PC-9 (cell line): Measurements from ENCODE around the gene PALM3. TPM values are rescaled to one million over a fixed set of nuclear protein-coding genes. Genes with fewer than 3 reads are reported as not detected.

Source experiments
- BruUV-seq: library from RNA; stranded (reverse); fragments of 400-500 nt; replicated peaks from 2 replicates; lab custom pipeline; 2021; lab: Mats Ljungman, UMichigan
- CTCF ChIA-PET: fragments of 300-600 bp; sonication (Branson Sonifier 250); formaldehyde crosslinking; loops from one replicate; lab custom pipeline; 2022; ENCODE audit warnings: antibody characterized with exemption; lab: Charles Lee
- POLR2A ChIA-PET: fragments of 300-600 bp; sonication (Branson Sonifier 250); formaldehyde crosslinking; loops from one replicate; lab custom pipeline; 2022; ENCODE audit warnings: antibody characterized with exemption; ENCODE audit not compliant: unreplicated experiment; lab: Charles Lee
- DNase-seq, 2 experiments: peaks; one replicate each; pipeline versions ENCODE4 v3.0.0 to v3.0.0-alpha.2; 2015 to 2022; ENCODE audit warnings: mixed read lengths in 1 of 2
- H2AFZ ChIP-seq: fragments of 200-600 bp; sonication (generic); 2 replicates; pipeline ENCODE4 v1.8.1; 2017; ENCODE audit warnings: antibody characterized with exemption
- H3F3A ChIP-seq: fragments of 200-600 bp; sonication (generic); 2 replicates; pipeline ENCODE4 v1.8.1; 2017; ENCODE audit warnings: antibody characterized with exemption, mild to moderate bottlenecking, low read depth; ENCODE audit not compliant: insufficient read depth
- H3K27ac ChIP-seq: fragments of 200-600 bp; sonication (generic); 2 replicates; pipeline ENCODE4 v1.6.1; 2016; ENCODE audit warnings: mixed run types
- H3K27me3 ChIP-seq: fragments of 200-600 bp; sonication (generic); 2 replicates; pipeline ENCODE4 v1.6.1; 2016; ENCODE audit warnings: low read depth, mixed run types; ENCODE audit not compliant: insufficient read depth
- H3K36me3 ChIP-seq: fragments of 200-600 bp; sonication (generic); 2 replicates; pipeline ENCODE4 v1.6.1; 2016; ENCODE audit warnings: low read depth, mixed run types
- H3K4me1 ChIP-seq: fragments of 200-600 bp; sonication (generic); replicated peaks from 2 replicates; pipeline ENCODE4 v1.6.1; 2016; ENCODE audit warnings: mixed run types; ENCODE audit not compliant: insufficient read depth
- H3K4me2 ChIP-seq: fragments of 200-600 bp; sonication (generic); 2 replicates; pipeline ENCODE4 v1.6.1; 2017; ENCODE audit warnings: mixed run types
- H3K4me3 ChIP-seq: fragments of 200-600 bp; sonication (generic); 2 replicates; pipeline ENCODE4 v1.6.1; 2016; ENCODE audit warnings: mixed run types
- H3K79me2 ChIP-seq: fragments of 200-600 bp; sonication (generic); 2 replicates; pipeline ENCODE4 v1.6.1; 2017; ENCODE audit warnings: low read depth, mixed run types
- H3K9me2 ChIP-seq: fragments of 200-600 bp; sonication (generic); 2 replicates; pipeline ENCODE4 v1.8.1; 2017; ENCODE audit warnings: mild to moderate bottlenecking; ENCODE audit not compliant: insufficient read depth
- H3K9me3 ChIP-seq: fragments of 200-600 bp; sonication (generic); 2 replicates; pipeline ENCODE4 v1.8.1; 2016; ENCODE audit warnings: low read depth; ENCODE audit not compliant: insufficient read depth
- H4K20me1 ChIP-seq: fragments of 200-600 bp; sonication (generic); 2 replicates; pipeline ENCODE4 v1.8.1; 2017; ENCODE audit not compliant: insufficient read depth
- EZH2 ChIP-seq: fragments of 200-600 bp; sonication (generic); IDR thresholded peaks from 2 replicates; pipeline ENCODE4 v1.8.0; 2017; ENCODE audit warnings: antibody characterized with exemption, low read depth
- intact Hi-C: fragments of 100-400 bp; cut with micrococcal nuclease; formaldehyde crosslinking; loops from one replicate; pipeline ENCODE4 v1.10.0; 2022; ENCODE audit not compliant: unreplicated experiment
- total RNA-seq: library from RNA; stranded (reverse); gene quantifications from 2 replicates; pipeline ENCODE4 v1.2.3, GENCODE V29; 2021
- TF ChIP-seq, protein P1 (sequence below): fragments of 200-600 bp; sonication (generic); conservative IDR thresholded peaks from 2 replicates; pipeline ENCODE4 v1.6.1; 2017; ENCODE audit warnings: mixed run types, antibody characterized with exemption, mild to moderate bottlenecking, moderate library complexity

The PALM3 gene
- total RNA-seq, 1 experiment from 2014 or later, result 28.8 TPM

DNA sequence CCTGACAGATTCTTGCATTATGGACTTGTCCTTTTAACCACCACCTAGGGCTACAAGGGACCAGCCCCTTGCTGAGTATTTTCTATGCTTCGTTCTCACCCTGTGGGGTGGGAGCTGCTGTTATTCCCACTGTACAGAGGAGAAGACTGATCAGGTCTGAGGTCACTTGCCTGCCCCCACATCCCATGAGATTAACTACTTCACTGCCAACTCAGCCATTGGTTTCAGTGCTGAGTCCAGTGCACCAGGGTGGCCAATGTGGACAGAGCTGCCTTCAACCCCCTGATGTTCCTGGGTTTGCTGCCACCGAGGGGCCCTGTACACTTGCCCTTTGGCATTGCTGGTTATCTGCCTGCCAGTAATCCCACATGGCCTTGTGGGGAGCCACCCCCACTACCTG lies 48.8 kb upstream of the PALM3 start:
- TF ChIP-seq, protein P1, sequence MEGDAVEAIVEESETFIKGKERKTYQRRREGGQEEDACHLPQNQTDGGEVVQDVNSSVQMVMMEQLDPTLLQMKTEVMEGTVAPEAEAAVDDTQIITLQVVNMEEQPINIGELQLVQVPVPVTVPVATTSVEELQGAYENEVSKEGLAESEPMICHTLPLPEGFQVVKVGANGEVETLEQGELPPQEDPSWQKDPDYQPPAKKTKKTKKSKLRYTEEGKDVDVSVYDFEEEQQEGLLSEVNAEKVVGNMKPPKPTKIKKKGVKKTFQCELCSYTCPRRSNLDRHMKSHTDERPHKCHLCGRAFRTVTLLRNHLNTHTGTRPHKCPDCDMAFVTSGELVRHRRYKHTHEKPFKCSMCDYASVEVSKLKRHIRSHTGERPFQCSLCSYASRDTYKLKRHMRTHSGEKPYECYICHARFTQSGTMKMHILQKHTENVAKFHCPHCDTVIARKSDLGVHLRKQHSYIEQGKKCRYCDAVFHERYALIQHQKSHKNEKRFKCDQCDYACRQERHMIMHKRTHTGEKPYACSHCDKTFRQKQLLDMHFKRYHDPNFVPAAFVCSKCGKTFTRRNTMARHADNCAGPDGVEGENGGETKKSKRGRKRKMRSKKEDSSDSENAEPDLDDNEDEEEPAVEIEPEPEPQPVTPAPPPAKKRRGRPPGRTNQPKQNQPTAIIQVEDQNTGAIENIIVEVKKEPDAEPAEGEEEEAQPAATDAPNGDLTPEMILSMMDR, result no peak
- no peak for TF ChIP-seq EZH2
- H3K4me3 ChIP-seq, result no peak overlapping the region
- DNase-seq, result no peak
- POLR2A ChIA-PET, result no interaction called here
- H3K36me3 ChIP-seq, result no peaks in the 10 kb centered on the region
- no peaks in the 10 kb centered on the region for H4K20me1 ChIP-seq
- BruUV-seq, result no TSS peak
- H2AFZ ChIP-seq, result no peak overlapping the region
- no peaks in the 10 kb centered on the region for H3K9me3 ChIP-seq
- peaks cover 23% of the 10 kb centered on the region; the same call in 1 of the 2 replicates for H3F3A ChIP-seq
- intact Hi-C loops, result no loop called here
- H3K4me2 ChIP-seq, result no peak overlapping the region
- no peaks in the 10 kb centered on the region for H3K27me3 ChIP-seq
- CTCF ChIA-PET, result no interaction called here
- H3K79me2 ChIP-seq, result 0 out of 2 replicates have a peak, but pooled peaks cover 5% of the 10 kb centered on the region
- no peak overlapping the region for H3K27ac ChIP-seq
- no peaks in the 10 kb centered on the region for H3K9me2 ChIP-seq
- no peaks in the 10 kb centered on the region for H3K4me1 ChIP-seq

DNA sequence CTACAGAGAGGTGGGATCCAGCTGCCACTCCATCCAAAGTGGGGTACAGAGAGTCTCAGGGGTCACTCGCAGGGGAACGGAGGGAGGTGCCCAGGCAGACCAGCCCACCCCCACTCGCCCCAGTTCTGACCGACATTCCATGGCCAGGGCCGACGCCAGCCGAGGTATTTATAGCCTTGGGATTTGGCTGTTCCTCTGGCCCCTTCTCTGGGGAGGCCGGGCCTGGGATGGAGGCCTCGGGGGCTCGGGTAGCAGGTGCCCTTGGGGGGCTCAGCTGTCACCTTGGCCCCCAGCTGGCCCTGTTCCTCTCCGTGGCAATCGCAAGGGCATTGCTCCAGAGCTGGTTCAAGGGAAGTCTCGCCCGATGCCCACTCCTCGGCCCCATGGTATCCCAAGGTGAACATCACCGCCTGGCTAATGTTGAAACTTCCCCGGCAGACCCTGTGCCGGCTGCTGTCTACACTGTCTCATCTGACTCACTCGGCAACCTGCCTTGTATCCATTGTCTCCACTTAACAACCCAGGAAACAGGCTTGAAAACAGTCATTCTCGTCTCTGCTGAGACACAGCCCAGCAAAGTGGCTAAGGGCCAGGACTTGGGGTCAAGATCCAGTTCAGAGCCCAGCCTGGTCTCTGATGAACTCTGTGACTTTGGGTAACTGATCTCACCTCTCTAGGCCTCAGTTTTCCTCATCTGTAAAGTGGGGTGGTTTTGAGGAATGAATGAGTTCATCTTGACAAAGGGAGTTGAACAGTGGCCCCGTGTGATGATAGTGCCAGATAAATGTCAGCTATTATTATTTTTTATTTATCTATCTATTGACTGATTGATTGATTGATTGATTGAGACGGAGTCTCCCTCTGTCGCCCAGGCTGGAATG lies 45.9 kb upstream of the PALM3 start:
- H2AFZ ChIP-seq, result no peak overlapping the region
- DNase-seq, result no peak
- H3K9me2 ChIP-seq, result no peaks in the 10 kb centered on the region

DNA sequence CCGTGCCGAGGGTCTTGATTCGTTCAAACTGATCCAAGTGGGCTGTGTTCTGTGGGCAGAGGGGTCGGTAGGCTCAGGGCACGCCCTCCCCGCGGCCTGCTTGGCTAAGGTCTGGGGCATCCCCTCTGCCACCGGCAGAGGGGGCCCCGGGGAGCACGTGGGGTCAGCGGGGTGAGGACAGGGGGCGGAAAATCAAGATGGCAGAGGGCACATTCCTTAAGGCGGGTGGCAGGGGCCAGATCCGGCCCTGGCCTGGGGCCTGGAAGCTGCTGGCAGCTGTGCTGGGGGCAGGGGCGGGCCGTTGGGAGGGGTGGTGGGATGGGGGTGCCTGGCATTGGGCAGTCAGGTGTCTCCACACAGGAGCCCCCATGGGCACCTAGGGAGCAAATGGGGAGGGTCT lies 45.0 kb upstream of the PALM3 start:
- POLR2A ChIA-PET, result interaction anchor here (0.6 kb wide), 1 partner anchor 23 kb away, joined by 3 read pairs; no protein-coding TSS in a partner anchor
- no peaks in the 10 kb centered on the region for H4K20me1 ChIP-seq
- no TSS peak for BruUV-seq

More for the DNA sequence above, 45.9 kb upstream of the PALM3 start:
- peaks cover 3% of the 10 kb centered on the region for H3K4me1 ChIP-seq
- no peak for TF ChIP-seq EZH2
- TF ChIP-seq, protein P1, result no peak
- no peak overlapping the region for H3K4me3 ChIP-seq
- POLR2A ChIA-PET, result interaction anchor here (0.6 kb wide), 1 partner anchor 22 kb away, joined by 3 read pairs; no protein-coding TSS in a partner anchor
- no peaks in the 10 kb centered on the region for H4K20me1 ChIP-seq
- intact Hi-C loops, result no loop called here
- H3K27ac ChIP-seq, result no peak overlapping the region
- no peaks in the 10 kb centered on the region for H3K36me3 ChIP-seq
- H3K27me3 ChIP-seq, result no peaks in the 10 kb centered on the region
- H3K79me2 ChIP-seq, result no peaks in the 10 kb centered on the region
- H3K4me2 ChIP-seq, result no peak overlapping the region
- CTCF ChIA-PET, result interaction anchor here (0.6 kb wide), 1 partner anchor 52 kb away, joined by 3 read pairs; no protein-coding TSS in a partner anchor
- H3F3A ChIP-seq, result peaks cover 27% of the 10 kb centered on the region; the same call in 1 of the 2 replicates
- H3K9me3 ChIP-seq, result no peaks in the 10 kb centered on the region
- no TSS peak for BruUV-seq

More for the DNA sequence above, 45.0 kb upstream of the PALM3 start:
- no peaks in the 10 kb centered on the region for H3K9me2 ChIP-seq
- H3K4me2 ChIP-seq, result no peak overlapping the region
- CTCF ChIA-PET, result no interaction called here
- no peak overlapping the region for H3K27ac ChIP-seq
- no peaks in the 10 kb centered on the region for H3K27me3 ChIP-seq
- H3K4me3 ChIP-seq, result no peak overlapping the region
- no peaks in the 10 kb centered on the region for H3K9me3 ChIP-seq
- no peaks in the 10 kb centered on the region for H3K79me2 ChIP-seq
- no peak overlapping the region for H2AFZ ChIP-seq
- intact Hi-C loops, result no loop called here
- DNase-seq, result no peak
- H3K4me1 ChIP-seq, result peaks cover 13% of the 10 kb centered on the region
- no peaks in the 10 kb centered on the region for H3K36me3 ChIP-seq
- TF ChIP-seq, protein P1, result no peak
- no peak for TF ChIP-seq EZH2
- H3F3A ChIP-seq, result peaks cover 37% of the 10 kb centered on the region; the same call in 1 of the 2 replicates
